ENCODE results near the gene PSMD9.
"Not testable (repeated sequence)": the region's sequence is repeated elsewhere in the genome, so short reads cannot be mapped to it uniquely, and the experiment has no call there.

PSMD9 gene
- 7.5 to 15.9 reads per million in 2 donors for total RNA-seq

- peak; percentile 98 for DNase-seq
Measured at GRCh38 chr12:121888478-121889273, at the start of gene PSMD9. Gene PSMD9 (plus strand): TSS chr12:121888790. CDS start chr12:121888857, 67 bp downstream.

DNA sequence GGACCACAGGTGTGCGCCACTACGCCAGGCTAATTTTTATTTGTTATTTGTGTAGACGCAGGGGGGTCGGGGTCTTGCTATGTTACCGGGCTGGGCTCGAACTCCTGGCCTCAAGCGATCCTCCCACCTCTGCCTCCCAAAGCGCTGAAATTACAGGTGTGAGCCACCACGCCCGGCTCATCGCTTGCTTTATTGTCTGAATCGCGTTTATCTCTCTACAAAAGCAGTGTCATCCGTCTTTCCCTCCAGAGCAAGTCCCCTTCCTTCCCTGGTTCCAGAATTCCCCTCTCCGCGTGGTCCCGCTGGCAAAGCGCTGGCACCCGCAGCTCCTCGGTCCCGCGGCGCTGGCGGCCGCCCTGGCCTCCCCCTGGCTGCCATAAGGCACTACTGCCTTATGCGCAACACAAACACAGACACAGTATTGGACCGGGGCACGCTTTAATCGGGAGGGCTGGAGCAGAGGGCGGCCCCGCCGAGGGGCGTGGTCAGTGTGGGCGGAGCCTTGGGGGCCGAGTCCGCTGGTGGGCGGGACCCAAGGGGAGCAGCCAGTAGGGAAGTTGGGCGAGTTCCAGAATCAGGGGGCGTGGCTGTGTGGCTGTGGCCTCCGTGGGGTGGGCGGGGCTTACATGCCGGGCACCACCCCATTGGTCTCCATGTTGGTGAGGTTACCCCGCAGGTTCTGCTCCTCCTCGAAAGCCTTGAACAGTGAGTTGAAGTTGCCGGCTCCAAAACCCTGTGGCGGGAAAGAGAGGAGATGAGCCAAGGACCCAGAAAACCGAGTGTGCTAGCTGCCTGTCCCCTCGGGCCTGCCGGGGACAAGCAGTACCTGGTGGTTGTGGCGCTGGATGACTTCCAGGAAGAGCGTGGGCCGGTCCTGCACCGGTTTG, 49.2 kb upstream of the PSMD9 start:
- peak; percentile 100 for DNase-seq

DNA sequence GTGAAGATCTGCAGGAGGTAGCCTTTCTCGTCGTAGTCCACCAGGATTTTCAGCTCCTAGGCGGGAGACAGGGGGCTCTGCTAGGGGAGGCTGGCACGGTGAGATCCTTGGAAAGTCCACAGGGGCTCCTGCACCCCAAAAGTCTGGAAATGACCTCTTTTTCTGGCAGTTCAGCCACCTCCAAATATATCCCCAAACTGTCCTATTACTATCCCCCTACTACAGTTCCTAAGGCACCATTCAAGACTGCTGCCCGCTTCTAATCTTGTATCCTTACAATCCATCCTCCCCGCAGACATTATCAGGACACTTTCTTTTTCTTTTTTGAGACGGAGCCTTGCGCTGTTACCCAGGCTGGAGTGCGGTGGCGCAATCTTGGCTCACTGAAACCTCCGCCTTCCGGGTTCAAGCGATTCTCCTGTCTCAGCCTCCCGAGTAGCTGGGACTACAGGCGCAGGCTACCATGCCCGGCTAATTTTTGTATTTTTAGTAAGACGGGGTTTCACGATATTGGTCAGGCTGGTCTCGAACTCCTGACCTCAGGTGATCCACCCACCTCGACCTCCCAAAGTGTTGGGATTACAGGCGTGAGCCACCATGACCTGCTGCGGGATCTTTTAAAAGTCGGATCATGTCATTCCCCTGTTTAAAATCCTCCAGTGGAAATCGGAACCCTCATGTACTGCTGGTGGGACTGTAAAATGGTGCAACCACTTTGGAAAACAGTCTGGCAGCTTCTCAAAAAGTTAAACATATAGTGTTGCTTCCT, 48.4 kb upstream of the PSMD9 start:
- no peak for DNase-seq

- no peak for DNase-seq
Measured at GRCh38 chr12:121843236-121843982, 45.2 kb upstream of the PSMD9 start.

- DNase-seq = no peak
Measured at GRCh38 chr12:121845701-121846100, 42.9 kb upstream of the PSMD9 start.

DNA sequence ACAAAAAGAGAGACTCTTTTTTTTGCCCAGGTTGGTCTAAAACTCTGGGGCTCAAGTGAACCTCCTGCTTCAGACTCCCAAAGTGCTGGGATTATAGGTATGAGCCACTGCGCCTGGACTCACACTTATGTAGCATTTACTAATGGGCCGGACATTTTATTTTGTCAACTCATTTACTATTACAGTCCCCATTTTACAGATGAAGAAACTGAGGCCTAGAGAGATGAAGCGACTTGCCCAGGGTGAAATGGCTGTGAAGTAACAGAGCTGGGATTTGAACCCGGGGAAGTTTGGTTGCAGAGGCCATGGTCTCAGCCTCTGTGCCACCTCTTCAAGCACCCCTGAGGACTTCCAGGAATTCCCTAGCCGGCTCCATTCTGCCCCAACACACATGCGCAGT, 39.4 kb upstream of the PSMD9 start:
- no peak for DNase-seq

GRCh38 chr12:121849665-121850064, 38.9 kb upstream of the PSMD9 start:
- no peak for DNase-seq

- not testable (repeated sequence) for DNase-seq
Measured at GRCh38 chr12:121852392-121852791, 36.2 kb upstream of the PSMD9 start.

DNA sequence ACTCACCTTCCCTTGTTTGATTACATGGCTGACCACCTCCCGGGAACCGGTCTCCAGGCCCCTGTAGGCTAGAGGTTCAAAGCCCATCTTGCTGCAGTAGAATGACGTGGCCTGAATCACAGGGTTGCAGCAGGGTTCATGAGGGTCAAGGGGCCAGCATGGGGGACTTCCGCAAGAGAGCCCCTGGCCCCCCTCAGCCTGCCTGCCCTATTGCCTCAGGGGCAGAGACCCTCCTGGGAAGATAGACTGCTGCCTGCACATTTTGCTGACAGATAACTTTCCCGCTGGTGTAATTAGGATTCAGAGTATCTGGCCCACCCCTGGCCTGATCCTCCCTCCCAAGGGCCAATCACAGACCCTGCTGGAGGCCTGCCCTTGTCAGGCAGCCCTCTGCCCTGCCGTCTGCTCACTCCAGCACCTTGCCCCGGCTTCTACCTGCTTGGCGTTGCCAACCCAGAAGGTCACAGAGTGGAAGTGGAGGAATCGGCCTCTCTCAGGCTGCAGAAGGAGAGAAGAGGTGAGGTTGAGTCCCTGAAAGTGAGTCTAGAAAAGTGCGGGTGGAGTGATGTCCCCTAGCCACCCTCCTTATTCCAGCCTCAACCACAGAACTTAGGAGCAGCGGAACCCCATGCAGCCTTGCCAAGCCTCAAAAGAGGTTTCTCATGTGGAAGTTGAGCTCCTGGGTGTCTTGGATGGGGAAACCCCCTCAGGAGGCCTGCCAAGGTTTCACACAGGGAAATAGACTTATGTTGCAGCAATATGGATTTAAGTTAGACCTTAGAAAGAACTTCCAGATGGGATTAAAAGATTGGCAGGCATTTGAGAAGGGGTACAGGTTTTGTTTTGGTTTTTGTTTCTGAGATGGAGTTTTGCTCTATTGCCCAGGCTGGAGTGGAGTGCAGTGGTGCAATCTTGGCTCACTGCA, 31.0 kb upstream of the PSMD9 start:
- no peak for DNase-seq

GRCh38 chr12:121858318-121858661, 30.3 kb upstream of the PSMD9 start:
- no peak for DNase-seq

DNA sequence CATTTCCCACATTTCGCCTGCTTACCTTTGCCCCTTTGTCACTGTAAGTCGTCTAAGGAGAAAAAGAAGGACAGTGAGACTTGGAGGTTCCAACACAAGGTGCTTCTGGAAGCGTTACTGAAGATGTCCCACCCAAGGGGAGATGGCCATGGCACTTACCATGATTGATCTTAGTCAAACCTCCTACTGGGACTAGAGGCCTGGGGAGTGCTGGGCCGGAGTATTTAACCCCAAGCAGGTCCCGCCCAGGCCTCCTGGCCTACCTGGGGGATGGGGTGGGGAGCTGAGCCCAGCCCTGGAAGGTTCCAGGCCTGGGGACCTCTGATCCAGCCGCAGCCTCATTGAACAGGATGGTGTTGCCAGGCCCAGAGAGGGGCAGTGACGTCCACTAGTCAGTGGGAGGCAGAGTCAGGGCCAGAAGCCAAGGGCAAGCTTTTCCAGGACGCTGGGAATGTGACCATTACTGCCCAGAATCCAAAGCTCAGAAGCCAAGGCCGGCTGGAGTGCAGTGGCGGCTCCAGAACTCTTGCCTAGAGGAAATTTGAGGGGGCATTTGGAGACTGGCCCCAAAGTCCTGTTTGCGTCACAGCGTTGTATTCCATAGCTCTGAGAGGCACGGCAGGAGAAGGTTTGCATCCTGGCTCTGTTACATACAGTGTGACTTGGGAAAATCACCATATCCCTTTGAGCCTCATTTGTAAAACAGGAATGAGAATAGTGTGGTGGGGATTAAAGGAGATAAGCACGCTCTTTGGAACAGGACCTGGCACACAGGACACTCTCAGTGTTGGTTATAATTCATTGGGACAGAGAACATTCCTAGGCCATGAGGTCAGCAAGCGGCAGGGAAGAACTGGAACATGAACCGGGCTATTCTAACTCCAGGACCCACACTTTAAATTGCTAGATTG, 29.7 kb upstream of the PSMD9 start, which contains the start of gene HPD:
TSS of gene HPD (minus strand) at position 198 of the 911 bp plus-strand sequence. CDS start at position 162, 36 bp downstream.
- no peak for DNase-seq

DNA sequence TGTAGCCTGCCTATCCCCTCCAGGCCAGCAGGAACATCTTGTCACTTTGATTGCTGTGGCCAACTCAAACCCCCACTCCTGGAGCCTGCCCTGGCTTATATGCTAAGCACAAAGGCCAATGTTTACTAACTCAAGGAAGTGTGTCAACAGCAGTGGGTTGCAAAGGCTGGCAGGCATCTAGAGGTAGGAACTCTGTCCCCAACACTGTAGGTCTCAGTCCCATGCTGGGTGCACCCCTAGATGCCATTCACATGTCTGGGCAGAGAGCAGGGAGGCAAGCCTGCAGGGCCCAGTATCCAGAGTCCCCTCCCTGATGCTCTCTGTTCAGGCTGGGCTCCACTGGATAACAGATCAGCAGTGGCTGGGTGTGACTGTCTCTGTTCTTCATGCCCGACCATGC, 28.3 kb upstream of the PSMD9 start:
- no peak for DNase-seq

- DNase-seq = not testable (repeated sequence)
Measured at GRCh38 chr12:121860699-121861098, 27.9 kb upstream of the PSMD9 start.

GRCh38 chr12:121861636-121862254, 26.8 kb upstream of the PSMD9 start:
- no peak for DNase-seq

DNA sequence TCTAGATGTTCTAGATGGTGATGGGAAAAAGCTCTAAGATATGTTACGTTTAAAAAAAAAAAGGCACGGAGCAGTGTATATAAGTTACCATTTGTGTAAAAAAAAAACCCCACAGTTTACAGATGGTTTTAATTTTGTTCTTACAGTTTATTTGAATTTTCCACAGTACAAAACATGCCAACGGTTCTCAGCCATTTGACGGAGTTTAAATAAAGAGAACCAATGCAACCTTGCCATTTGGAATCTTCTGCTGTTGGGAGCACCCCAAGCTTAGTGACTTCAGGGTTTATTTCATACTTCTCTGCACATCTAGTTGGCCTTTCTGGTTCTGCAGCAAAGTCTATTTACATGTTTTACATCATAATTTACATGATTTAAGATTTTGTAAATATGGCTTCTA, 22.3 kb upstream of the PSMD9 start:
- DNase-seq = no peak

GRCh38 chr12:121869229-121869628, 19.4 kb upstream of the PSMD9 start:
- DNase-seq = not testable (repeated sequence)

- DNase-seq = no peak
Measured at GRCh38 chr12:121871467-121871866, 17.1 kb upstream of the PSMD9 start.

GRCh38 chr12:121872546-121873215, 15.9 kb upstream of the PSMD9 start:
- DNase-seq = no peak

GRCh38 chr12:121873216-121873569, 15.4 kb upstream of the PSMD9 start:
- no peak for DNase-seq

All from T-helper 9 cell (primary cell).